Activated CD4-positive, alpha-beta T cell treated with anti-CD3 and anti-CD28 coated beads, Interleukin-2, amount 50 U/mL, for 16 hours (primary cell): Measurements from ENCODE around the gene ELF4.

Source experiments
- DNase-seq: peaks from one replicate; pipeline ENCODE4 v3.0.0-alpha.2; 2020

Gene ELF4

DNA sequence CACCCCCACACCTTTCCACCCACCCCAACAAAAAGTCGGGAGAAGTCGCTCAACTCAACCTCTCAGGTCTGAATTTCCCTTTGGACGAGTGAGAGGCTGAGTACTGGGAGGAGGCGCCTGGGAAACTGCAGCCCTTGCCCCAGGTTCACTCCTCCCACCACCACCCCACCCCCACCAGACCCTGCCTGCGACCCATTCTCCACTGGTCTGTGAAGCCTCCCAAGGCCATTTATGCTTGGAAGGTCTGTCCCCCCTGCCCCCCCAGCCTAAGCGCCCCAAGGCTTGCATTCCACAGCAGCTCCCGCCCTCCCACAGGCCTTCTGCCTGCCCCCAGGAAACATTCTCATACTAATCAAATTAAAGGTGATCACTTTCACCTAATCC lies 27.2 kb downstream of the ELF4 start:
- DNase-seq = no peak

DNA sequence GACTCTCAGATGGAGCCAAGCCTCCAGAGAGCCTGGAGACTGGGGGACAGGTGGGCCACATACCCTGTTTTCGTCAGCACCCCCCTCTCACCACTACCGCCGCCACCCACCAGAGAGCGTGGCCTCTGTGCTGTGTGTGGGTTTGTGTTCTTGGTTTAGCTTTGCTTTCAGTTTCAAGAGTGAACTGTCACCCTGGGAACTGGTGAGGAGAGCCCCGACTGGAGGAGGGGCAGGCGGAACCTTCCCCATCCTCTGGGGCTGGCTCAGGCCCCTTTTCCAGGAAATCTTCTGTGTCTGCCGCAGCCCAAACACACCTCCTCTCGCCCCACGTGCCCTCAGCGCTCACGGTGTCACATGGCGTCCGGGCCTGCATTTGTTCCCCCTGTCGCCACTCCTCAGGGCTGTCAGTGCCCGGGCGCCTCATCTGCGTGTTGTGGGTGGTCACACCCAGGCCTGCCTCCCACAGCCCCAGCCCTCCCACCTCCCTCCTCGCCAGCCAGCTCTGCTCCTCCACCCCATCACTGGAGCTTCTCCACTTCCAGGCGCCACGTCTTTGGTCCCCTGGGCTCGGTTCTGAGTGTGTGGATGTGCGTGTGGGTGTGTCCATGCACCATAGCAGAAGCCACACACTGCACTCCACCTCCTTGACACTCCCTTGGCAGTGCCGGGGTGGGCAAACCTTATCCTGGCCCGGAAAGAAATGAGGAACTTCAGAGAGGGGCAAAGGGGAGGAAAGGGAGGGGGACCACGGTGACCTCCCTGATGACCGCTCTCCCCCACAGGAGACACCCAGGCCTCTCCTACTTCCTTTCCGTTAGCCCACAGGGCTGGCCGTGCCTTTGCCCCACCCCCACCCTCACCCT lies 27.8 kb downstream of the ELF4 start:
- DNase-seq = peak; percentile 92

GRCh38 chrX:130081421-130082045 lies 28.8 kb downstream of the ELF4 start:
- no peak for DNase-seq

- DNase-seq = no peak
Measured at GRCh38 chrX:130080791-130081367, 29.4 kb downstream of the ELF4 start.

DNA sequence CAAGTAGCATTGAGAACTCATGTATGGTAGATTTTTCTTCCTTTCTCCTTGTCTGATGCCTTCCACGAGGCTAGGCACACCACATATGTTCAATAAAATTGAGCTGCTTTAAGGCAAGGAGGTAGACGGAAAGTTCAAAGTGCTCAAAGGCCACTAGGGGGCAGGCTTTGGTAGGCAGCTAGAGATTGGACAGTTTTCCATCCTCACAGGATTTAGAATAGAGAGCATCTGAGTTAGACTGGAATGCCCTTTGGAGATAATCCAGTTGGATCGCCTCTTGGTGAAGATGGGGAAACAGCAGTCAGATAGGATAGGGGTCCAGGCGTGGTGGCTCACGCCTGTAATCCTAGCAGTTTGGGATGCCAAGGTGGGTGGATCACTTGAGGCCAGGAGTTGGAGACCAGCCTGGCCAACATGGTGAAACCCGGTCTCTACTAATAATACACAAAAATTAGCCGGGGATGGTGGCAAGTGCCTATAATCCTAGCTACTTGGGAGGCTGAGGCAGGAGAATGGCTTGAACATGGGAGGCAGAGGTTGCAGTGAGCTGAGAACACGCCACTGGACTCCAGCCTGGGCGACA lies 30.4 kb downstream of the ELF4 start:
- peak; percentile 68 for DNase-seq

GRCh38 chrX:130075777-130076176 lies 34.5 kb downstream of the ELF4 start:
- no peak for DNase-seq

GRCh38 chrX:130072345-130072740 lies 38.0 kb downstream of the ELF4 start:
- no peak for DNase-seq

GRCh38 chrX:130071611-130072344 lies 38.5 kb downstream of the ELF4 start:
- no peak for DNase-seq

- no peak for DNase-seq
Measured at GRCh38 chrX:130066975-130067615, 43.2 kb downstream of the ELF4 start.

DNA sequence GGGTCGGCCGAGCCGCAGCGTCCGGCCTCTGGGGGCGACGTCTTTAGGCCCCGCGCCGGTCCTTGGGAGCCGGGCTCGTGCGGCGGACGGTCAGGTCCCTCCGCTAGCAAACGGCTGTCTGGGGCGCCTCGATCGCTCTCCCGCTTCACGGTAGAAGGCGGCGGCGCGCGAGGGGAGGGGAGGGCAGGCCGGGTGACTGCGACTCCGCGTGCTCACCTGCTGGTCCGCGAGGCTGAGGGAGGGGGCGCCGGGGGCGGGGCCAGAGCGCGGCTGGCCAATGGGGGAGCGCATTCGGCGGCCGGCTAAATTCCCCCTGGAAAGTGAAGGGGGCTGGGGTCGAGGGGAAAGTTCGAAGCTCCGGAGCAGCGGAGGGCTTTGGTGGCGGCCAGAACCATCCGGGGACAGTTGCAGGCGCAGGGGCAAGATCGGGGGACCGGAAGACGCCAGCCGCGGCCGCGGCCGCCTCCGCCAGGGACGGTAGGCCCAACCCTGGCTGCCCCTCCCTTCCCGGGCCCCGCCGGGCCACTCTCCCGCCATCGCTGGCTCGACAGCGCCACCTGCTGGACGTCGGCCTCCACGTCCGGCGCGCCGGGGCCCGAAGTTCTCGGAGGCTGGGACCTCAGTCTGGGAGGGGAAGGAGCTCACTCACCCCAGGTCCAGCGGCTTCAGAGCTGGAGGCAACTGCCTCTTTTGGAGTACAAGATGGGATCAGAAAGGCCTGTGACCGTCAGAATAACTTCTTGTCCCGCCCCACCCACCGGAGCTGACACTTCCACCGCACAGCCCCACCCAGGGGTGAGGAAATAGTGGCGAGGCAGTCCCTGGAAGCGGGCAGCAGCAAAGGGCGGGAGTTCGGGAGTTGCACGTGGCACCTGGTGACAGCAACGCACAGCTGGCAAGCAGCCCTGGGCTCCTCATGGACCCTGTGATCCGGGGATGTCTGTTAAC lies 49.9 kb downstream of the ELF4 start:
- peak; percentile 81 for DNase-seq

DNA sequence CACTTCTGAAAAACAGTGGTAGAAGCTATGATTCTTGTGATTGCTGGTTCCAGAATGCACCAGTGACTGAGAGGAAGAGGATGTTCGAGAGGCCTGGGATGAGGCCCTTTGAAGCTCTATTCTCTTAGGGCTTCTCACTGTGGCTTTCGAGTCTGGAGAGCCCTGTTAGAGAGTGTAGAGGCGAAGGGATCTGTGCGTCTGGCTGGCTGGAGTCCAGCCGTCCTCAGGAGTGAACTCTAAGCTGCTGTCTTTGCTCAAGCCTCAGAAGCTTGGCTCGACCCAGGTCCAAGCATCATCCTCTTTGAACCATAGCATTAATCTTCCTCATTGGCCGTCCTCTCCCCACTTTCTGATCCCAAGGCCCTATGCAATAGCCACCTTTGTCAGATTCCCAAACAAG lies 51.6 kb downstream of the ELF4 start:
- DNase-seq = no peak

GRCh38 chrX:130057209-130057608 lies 53.1 kb downstream of the ELF4 start:
- no peak for DNase-seq

- no peak for DNase-seq
Measured at GRCh38 chrX:130055899-130056298, 54.4 kb downstream of the ELF4 start.

DNA sequence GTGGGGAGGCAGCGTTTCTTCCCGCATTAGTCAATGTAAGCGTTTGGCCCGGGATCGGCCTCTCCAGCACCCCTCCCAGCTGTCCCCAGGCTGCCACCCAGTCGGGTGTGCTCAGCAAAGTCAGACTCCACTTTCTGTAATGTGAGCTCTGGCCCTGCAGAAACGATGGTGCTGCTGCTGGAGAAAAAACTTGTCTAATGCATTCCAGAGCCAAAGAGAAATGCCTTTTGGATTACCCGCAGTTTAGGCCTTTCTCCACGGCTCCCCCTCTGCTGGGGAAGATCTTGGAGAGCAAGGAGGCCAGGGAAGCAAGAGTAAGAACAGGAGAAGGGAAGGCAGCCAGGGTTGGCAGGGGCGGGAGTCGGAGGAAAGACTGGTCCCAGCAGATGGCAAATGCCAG lies 55.2 kb downstream of the ELF4 start:
- DNase-seq = no peak

DNA sequence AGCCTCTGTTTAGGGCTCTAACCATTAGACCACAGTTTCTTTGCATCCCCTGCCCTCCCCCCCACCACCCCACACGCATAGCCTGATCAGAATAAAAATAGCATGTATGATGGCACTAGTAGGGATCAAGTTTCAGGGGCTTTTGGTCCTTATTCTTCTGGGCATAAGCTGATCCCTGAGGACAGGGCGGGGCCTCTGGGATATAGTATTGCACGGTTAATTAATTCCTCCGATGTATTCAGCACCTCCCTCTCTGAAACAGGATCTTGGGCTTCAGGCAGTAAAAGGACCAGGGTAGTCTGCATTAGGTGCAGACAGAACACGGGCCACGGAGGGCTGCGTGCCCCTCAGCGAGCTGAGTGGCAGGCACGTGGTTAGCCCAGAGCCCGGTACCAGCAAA lies 57.1 kb downstream of the ELF4 start:
- DNase-seq = no peak

DNA sequence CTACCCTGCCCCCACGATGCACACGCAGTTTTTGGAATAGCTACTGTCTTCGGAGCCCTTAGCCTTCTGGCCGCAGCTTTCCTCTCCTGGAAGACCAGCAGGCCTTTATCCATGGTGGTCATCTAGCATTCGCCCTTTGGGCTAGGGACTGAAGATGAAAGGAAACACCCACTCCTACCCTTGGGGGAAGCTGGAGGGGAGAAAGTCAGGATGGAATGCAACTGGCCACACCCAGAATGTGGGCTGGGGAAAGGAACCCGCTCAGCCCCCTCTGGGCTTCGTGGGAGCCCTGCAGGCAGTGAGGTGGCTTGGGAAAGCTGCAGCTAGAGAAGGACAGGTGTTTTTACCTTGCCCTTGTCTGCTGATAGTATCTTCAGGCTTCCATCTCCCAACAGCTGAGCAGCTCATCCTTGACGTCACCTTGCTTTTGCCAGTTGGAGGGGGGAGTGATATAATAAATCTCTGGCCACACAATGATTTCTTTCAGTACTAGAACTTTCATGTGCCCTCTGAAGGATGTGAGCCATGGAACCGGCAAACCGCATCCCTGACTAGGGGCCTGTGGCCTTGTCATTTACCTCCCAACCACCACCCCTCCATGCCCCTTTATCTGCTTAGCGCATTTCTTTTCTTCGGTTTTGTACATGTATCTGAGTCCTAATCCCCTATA lies 59.0 kb downstream of the ELF4 start:
- DNase-seq = no peak

GRCh38 chrX:130049821-130050220 lies 60.5 kb downstream of the ELF4 start:
- DNase-seq = no peak

- DNase-seq = no peak
Measured at GRCh38 chrX:130048686-130049222, 61.5 kb downstream of the ELF4 start.

GRCh38 chrX:130047416-130047815 lies 62.9 kb downstream of the ELF4 start:
- DNase-seq = no peak

DNA sequence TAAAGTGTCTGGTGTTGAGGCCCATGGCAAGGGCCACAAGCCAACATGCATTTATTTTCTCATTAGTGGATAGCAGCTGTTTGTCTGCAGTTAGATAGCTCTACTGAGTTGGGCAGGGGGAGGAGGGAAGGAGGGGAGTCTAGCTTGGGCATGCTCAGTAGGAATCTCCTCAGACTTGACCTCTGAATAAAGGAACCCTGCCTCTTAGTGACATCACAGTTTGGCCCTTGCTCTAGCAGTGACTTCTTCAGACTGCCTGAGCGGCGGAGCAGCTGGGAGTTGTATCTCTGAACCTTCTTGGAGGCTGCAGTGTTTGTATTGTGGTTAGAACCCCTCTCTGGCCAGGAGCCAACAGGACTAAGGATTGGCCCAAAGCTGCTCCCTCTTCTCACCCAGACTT lies 70.5 kb downstream of the ELF4 start:
- no peak for DNase-seq

DNA sequence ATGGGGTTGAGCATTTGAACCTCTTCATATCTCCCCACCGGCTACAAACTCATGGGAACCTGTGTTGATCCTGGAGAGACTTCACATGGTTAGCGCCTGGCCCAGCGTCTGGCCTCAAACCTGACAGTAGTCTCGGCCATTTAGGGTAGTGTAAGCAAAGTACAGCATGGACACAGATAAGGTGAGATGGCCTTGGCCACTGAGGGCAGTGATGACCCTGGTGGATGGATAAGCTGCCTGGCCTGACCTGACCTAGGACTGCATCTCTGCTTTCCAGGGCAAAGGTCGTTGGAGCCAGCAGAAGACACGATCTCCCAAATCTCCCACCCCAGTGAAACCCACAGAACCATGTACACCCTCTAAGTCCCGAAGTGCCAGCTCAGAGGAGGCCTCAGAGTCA lies 76.1 kb downstream of the ELF4 start:
- DNase-seq = no peak
